Stimulated activated CD8-positive, alpha-beta memory T cell treated with anti-CD3 and anti-CD28 coated beads, Interleukin-12 subunit alpha, Interleukin-12 subunit beta, amount 100 ng/mL, for 24 hours (primary cell): ENCODE results near the gene ITPR1.
"Not testable (repeated sequence)": the region's sequence is repeated elsewhere in the genome, so short reads cannot be mapped to it uniquely, and the experiment has no call there.

Experiments
- DNase-seq: peaks from one replicate; pipeline ENCODE4 v3.0.0-alpha.2; 2020; ENCODE audit errors: extremely low read depth

Gene ITPR1

GRCh38 chr3:4596612-4597011 lies 103.5 kb downstream of the ITPR1 start:
- no peak for DNase-seq

- DNase-seq = no peak
Observed at GRCh38 chr3:4597208-4597985, 104.2 kb downstream of the ITPR1 start.

GRCh38 chr3:4598232-4598631 lies 105.1 kb downstream of the ITPR1 start:
- not testable (repeated sequence) for DNase-seq

DNA sequence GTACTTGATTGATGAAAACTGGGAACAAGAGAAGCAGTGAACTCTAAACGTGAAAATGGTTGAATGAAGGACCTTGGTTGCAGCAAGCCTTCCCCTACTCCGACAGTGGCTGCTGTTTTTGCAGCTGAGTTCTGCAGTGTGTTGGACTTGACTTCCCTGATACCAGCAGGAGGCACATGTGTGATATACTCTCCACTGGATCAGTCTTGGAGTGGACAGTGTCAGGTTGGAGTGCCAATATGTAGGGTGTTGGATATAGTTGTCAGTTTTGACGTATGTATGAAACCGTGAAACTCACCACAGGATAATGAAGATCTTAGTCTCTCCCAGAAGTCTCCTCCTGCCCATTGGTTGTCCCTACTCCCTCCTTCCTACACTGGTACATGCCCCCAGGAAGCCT lies 106.5 kb downstream of the ITPR1 start:
- no peak for DNase-seq

- DNase-seq = no peak
Observed at GRCh38 chr3:4600493-4600892, 107.3 kb downstream of the ITPR1 start.

DNA sequence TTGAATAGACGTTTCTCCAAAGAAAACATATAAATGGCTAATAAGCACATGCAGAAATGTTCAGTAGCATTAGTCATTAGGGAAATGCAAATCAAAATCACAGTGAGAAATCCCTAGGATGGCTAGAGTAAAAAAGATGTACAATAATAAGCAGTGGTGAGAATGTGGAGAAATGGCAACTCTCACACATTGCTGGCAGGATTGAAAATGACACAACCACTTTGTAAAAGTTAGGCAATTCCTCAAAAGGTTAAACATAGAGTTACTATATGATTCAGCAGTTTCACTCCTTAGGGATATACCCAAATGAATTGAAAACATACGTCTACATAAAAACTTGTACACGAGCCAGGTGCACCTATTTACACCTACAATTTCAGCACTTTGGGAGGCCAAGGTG lies 108.7 kb downstream of the ITPR1 start:
- no peak for DNase-seq

- DNase-seq = no peak
Observed at GRCh38 chr3:4604693-4605092, 111.5 kb downstream of the ITPR1 start.

GRCh38 chr3:4606911-4607310 lies 113.8 kb downstream of the ITPR1 start:
- DNase-seq = no peak

GRCh38 chr3:4613366-4613765 lies 120.2 kb downstream of the ITPR1 start:
- no peak for DNase-seq

GRCh38 chr3:4614070-4614469 lies 120.9 kb downstream of the ITPR1 start:
- DNase-seq = no peak

DNA sequence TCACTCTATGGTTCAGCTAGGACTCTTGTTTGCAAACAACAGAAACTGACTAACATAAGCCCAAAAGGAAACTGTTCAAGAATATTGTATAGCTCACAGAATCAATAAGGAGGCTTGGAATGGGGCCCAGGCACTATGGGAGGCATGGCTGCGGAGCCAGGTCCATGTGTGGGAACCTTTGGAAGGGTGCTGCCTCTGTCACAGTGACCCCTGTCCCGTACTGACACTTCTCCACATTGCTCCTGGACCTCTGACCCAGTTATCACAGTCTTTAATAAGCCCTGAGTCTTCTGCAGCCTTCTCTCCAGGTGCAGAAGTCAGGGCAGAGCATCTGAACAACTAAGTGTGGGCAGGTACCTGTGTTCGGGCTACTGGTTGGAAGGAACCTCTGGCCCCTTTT lies 121.8 kb downstream of the ITPR1 start:
- no peak for DNase-seq

DNA sequence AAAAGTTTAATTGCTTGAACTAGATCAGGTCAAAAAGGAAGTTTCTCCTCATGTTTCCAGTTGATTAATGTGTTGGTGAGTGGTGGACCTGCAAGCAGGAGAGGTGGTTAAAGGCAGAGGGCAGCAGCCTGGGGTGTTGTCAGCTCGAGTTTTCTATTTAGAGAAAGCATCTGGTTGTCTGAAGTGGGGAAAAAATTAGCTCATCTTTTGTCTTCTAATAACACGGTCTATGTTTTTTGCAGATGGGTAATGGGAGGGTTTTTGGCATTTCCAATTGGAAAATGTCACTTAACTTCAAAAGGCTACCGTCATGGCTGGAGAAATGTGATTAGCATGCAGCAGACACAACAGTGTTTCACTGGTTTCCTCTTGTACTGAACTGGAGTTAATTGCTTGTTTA lies 122.6 kb downstream of the ITPR1 start:
- no peak for DNase-seq

DNA sequence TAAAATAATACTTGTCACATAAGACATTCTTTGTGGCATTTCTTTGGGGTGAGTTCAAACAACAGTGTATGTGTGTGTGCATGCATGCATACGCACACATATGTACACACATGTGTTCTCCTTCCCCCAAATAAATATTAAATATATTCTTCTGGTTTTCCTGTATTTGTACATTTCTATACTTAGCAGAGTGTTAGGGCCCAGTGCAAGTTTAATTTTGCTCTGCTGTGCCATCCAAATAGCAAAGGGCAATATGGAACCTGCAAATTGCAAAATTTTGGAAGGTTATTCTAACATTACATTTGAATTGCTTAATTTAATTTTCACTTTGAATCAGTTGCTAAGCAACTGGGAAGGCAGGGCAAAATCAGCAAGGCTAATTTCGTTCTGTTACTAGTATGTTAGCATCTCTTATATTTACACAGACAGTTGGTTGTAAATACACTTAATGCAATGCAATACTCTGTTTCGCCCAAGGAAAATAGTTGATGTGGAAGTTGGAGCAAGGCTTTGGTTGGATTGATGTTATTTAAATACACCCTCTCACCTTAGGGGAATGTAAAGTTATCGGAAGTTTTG lies 130.4 kb downstream of the ITPR1 start:
- no peak for DNase-seq

GRCh38 chr3:4627651-4628375 lies 134.7 kb downstream of the ITPR1 start:
- DNase-seq = no peak

- DNase-seq = no peak
Observed at GRCh38 chr3:4629095-4630007, 136.2 kb downstream of the ITPR1 start.

DNA sequence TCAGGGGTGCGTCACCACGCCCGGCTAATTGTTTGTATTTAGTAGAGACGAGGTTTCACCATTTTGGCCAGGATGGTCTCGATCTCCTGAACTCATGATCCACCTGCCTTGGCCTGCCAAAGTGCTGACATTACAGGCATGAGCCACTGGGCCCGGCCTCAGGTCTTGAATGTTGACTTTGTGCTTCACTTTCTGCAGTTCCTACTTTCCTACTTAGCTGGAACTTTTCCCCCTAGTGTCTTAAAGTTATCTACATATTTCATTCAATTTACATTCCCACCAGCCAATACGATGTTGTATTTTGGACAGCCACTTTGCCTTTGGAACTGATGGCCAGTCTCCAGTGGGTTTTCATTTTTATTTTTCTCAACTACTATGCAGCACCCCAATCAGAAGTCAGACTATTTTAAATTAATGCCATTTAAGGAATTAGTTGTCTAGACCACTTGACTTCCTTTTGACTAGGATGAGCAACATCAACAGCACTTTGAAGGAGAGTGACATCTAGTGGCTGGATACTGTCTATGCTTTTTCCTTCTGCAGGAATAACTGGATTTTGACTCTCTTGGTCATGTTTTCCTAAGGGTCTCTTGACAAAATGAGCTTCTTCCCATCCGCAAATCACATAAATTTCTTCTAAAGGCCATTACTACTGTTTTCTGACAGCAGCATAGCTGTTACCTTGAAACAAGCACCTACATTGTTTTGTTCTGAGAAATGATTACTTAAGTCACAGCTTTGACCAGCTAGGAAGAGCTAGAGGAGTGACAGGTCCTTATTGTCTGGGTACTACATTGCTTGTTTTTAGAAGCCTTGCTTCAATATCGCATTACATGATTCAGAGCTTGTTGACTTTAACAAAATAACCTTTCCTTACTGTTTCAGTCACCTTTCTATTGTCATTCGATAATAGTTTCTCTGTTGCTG lies 140.2 kb downstream of the ITPR1 start:
- DNase-seq = no peak

DNA sequence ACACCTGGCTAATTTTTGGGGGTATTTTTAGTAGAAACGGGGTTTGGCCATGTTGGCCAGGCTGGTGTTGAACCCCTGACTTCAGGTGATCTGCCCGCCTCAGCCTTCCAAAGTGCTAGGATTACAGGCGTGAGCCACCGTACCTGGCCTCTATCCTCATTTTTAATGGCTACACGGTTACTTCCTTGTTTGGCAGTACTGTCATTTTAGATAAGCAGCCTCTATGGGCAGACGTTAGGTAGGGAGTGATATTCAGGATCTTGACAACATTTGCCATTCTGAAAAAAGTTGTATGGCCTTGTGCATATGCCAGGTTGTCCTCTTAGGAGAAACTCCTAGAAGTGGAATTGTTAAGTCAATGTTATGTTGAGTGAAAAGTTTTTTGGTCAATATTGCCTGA lies 141.7 kb downstream of the ITPR1 start:
- DNase-seq = no peak

GRCh38 chr3:4637265-4637664 lies 144.1 kb downstream of the ITPR1 start:
- no peak for DNase-seq

DNA sequence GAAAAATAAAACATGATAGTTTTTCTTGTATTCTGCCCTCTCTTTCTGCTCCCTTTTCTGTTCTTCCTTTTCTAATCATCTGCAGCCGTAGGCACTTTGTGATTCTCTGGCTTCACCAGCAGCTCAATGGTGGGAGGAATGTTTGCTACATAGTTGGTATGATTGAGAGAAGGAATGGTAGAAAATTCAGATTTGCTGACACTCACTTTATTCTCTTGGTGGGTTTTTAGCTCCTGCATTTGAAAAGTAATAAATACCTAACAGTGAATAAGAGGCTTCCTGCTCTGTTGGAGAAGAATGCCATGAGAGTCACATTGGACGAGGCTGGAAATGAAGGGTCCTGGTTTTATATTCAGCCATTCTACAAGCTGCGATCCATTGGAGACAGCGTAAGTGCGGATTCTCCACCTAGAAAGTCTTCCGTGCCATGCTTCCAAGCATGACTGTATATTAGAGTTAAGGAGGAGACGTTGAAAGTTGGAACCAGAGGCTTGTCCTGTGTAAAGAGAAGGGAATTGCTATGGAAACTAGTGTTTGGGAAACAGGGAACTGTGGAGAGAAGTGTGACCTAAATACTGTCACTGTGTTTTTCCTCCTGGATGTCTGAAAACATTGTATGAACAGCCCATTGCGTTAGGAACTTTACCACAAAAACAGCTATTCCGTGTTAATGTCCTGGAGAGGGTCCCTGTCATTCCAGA lies 148.9 kb downstream of the ITPR1 start:
- DNase-seq = no peak

- DNase-seq = no peak
Observed at GRCh38 chr3:4642611-4643010, 149.5 kb downstream of the ITPR1 start.
